ENCODE measurements around the gene ACTMAP. TPM values are rescaled to one million over a fixed set of nuclear protein-coding genes. Genes with fewer than 3 reads are reported as not detected.
"Not testable (repeated sequence)": the region's sequence is repeated elsewhere in the genome, so short reads cannot be mapped to it uniquely, and the experiment has no call there.

The ACTMAP gene
- total RNA-seq, 1 donor from 2014 or later, result 9.5 TPM

DNA sequence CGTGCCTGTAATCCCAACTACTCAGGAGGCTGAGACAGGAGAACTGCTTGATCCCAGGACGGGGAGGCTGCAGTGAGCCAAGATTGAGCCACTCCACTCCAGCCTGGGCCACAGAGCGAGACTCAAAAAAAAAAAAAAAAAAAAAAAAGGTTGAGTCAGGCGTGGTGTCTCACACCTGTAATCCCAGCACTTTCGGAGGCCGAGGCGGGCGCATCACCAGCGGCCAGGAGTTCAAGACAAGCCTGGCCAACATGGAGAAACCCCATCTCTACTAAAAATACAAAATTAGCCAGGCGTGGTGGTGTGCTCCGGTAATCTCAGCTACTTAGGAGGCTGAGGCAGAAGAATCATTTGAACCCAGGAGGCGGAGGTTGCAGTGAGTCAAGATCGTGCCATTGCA lies 16.1 kb upstream of the ACTMAP start:
- H3K27ac Mint-ChIP-seq; DNase-seq (ENCODE audit: low spot score); H3K27me3 Mint-ChIP-seq (ENCODE audit: insufficient read depth); H3K9me3 Mint-ChIP-seq; intact Hi-C loops (cut with micrococcal nuclease); H3K4me3 Mint-ChIP-seq: not testable (repeated sequence)
- H3K4me1 Mint-ChIP-seq (ENCODE audit: low read depth), result peaks cover 50% of the 10 kb centered on the region
- H3K36me3 Mint-ChIP-seq (ENCODE audit: low read depth), result peaks cover 54% of the 10 kb centered on the region

DNA sequence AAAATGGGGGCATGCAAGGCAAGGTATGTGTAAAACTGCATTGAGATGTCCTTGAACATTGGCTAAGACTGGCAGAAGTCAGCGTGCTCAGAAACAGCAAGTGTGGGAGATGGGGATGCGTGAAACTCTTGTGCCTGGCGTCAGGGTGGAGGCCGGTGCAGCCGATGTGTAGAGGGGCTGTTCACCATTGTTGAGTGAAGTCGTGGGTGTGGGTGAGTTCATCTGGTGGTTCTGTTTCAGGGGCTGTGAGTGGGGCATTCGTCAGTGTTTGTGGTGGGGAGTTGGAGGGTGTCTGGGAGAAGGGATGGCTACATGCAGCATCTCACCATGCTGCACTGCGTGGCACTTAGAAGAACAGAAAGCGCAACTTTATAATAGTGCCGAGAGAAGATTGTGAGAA lies 13.7 kb upstream of the ACTMAP start:
- no peak for DNase-seq (ENCODE audit: low spot score)
- Mint-ChIP-seq H3K36me3 (ENCODE audit: low read depth) (peaks cover 57% of the 10 kb centered on the region), H3K4me1 (ENCODE audit: low read depth) (peaks cover 48% of the 10 kb centered on the region), H3K27ac (peak overlapping the region; percentile 62), H3K4me3 (no peak overlapping the region), H3K27me3 (ENCODE audit: insufficient read depth) (no peaks in the 10 kb centered on the region), H3K9me3 (no peaks in the 10 kb centered on the region)
- intact Hi-C loops (cut with micrococcal nuclease), result no loop called here

DNA sequence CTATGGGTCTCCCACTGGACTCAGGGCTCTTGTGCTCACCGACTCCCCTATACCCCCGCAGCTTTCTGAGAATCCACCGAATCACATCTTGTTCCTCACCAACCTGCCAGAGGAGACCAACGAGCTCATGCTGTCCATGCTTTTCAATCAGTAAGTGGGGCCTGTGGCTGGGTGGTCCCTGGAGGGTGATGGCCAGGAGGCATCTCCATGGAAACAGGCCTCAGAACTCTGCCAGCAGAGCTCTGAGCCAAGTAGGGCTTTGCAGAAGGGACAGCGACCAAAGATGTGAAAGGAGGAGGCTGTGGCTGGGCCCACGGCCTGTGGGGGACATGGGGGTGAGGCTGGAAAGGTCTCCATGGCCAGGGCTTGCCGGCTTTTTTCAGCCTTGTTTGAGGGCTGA lies 13.2 kb upstream of the ACTMAP start:
- peak overlapping the region; percentile 10 for H3K27ac Mint-ChIP-seq
- no peaks in the 10 kb centered on the region for H3K27me3 Mint-ChIP-seq (ENCODE audit: insufficient read depth)
- DNase-seq (ENCODE audit: low spot score), result no peak
- no peaks in the 10 kb centered on the region for H3K9me3 Mint-ChIP-seq
- H3K4me3 Mint-ChIP-seq, result no peak overlapping the region
- peaks cover 56% of the 10 kb centered on the region for H3K36me3 Mint-ChIP-seq (ENCODE audit: low read depth)
- intact Hi-C loops (cut with micrococcal nuclease), result no loop called here
- peaks cover 49% of the 10 kb centered on the region for H3K4me1 Mint-ChIP-seq (ENCODE audit: low read depth)

DNA sequence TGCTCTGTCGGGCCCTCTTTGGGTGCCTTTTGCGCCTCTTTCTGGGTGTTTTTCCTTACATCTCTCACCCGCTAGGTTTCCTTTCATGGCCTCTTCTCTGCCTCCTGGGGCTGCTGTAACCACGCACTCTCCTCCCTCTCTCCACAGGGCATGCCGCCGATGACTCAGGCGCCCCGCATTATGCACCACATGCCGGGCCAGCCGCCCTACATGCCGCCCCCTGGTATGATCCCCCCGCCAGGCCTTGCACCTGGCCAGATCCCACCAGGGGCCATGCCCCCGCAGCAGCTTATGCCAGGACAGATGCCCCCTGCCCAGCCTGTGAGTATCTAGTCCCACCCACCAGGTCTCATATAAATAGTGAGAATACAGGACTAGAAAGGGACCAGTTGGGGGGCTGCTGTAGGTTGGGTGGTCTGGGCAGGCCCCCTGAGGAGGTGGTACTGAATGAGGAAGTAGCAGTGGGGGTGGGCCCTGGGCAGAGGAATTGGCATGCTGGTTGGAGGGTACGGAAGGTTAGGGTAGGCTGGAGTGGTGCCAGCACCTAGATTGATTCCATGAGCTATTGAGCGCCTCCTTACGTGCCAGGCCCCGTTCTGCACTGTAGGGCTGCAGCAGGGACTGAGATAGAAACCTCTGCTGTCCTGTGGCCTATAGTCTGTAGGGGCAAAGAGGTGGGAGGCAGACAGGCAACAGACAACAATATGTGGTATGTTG lies 12.6 kb upstream of the ACTMAP start:
- Mint-ChIP-seq H3K9me3 (no peaks in the 10 kb centered on the region), H3K27ac (no peak overlapping the region), H3K4me3 (peak overlapping the region; percentile 15), H3K36me3 (ENCODE audit: low read depth) (peaks cover 61% of the 10 kb centered on the region), H3K27me3 (ENCODE audit: insufficient read depth) (no peaks in the 10 kb centered on the region), H3K4me1 (ENCODE audit: low read depth) (peaks cover 54% of the 10 kb centered on the region)
- intact Hi-C loops (cut with micrococcal nuclease), result no loop called here
- DNase-seq (ENCODE audit: low spot score), result no peak

DNA sequence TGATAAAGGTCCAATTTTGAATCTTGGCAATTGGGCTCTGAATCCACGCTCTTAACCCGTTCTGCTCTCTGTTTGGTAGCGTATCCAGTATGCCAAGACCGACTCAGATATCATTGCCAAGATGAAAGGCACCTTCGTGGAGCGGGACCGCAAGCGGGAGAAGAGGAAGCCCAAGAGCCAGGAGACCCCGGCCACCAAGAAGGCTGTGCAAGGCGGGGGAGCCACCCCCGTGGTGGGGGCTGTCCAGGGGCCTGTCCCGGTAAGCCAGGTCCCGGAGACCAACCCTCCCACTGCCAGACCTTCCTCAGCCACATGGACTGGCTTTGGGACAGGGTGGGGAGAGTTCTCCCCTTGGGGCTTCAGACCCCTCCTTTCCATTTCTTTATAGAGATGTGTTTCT lies 9.1 kb upstream of the ACTMAP start:
- Mint-ChIP-seq H3K9me3 (no peaks in the 10 kb centered on the region), H3K27ac (no peak overlapping the region), H3K4me1 (ENCODE audit: low read depth) (peaks cover 66% of the 10 kb centered on the region)

DNA sequence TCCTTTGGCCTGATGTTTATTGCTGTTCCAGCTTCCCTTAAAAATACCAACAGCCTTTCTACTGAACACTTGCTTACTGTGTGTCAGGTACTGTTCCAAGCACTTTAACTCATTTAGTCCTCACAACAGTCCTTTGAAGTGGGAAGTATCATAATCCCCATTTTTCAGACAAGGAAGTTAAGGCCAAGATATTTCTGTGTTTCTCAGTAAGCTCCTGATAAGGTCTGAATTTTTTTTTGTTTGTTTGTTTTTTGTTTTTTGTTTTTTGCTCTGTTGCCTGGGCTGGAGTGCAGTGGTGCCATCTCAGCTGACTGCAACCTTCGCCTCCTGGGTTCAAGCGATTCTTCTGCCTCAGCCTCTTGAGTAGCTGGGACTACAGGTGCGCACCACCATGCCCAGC lies 8.2 kb upstream of the ACTMAP start:
- intact Hi-C loops (cut with micrococcal nuclease), result loop anchor here (10.0 kb wide), 1 partner anchor 474 kb away; the partner anchor contains the start of gene AKT2
- H3K9me3 Mint-ChIP-seq, result no peaks in the 10 kb centered on the region
- no peaks in the 10 kb centered on the region for H3K27me3 Mint-ChIP-seq (ENCODE audit: insufficient read depth)
- peak overlapping the region; percentile 23 for H3K4me3 Mint-ChIP-seq
- H3K4me1 Mint-ChIP-seq (ENCODE audit: low read depth), result peaks cover 60% of the 10 kb centered on the region
- H3K27ac Mint-ChIP-seq, result peak overlapping the region; percentile 15
- H3K36me3 Mint-ChIP-seq (ENCODE audit: low read depth), result peaks cover 68% of the 10 kb centered on the region
- no peak for DNase-seq (ENCODE audit: low spot score)

More for the DNA sequence above, 9.1 kb upstream of the ACTMAP start:
- H3K4me3 Mint-ChIP-seq, result no peak overlapping the region
- H3K36me3 Mint-ChIP-seq (ENCODE audit: low read depth), result peaks cover 74% of the 10 kb centered on the region
- intact Hi-C loops (cut with micrococcal nuclease), result loop anchor here (10.0 kb wide), 1 partner anchor 475 kb away; the partner anchor contains the start of gene AKT2
- no peak for DNase-seq (ENCODE audit: low spot score)
- no peaks in the 10 kb centered on the region for H3K27me3 Mint-ChIP-seq (ENCODE audit: insufficient read depth)

DNA sequence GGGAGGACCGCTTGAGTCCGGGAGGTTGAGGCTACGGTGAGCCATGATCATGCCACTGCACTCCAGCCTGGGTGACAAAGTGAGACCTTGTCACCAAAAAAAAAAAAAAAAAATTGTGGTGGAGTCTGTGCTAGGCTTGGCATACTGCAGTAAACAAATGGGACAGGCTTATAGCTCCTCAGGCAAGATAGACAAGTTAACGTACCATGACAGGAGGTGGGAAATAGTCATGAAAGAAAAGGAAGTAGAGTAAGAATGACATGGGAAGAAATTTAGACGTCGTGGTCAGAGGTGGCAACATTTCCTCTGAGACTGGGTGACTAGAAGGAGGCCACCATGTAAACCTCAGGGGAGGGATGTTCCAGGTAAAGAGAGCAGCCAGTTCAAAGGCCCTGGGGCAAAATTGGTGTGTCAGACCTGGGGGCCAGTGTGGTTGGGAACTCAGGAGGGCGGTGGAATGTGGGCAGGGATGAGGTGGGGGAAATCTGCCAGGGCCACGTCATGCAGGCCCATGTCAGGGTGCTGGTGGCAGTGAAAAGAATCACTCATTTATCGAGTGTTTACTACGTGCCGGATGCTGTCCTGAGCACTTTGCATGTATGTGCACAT lies 6.3 kb upstream of the ACTMAP start:
- Mint-ChIP-seq H3K9me3 (no peaks in the 10 kb centered on the region), H3K4me3 (peak overlapping the region; percentile 69), H3K4me1 (ENCODE audit: low read depth) (peaks cover 51% of the 10 kb centered on the region), H3K36me3 (ENCODE audit: low read depth) (peaks cover 66% of the 10 kb centered on the region), H3K27ac (peak overlapping the region; percentile 85), H3K27me3 (ENCODE audit: insufficient read depth) (no peaks in the 10 kb centered on the region)
- intact Hi-C loops (cut with micrococcal nuclease), result loop anchor here (10.0 kb wide), 1 partner anchor 472 kb away; the partner anchor contains the start of gene AKT2
- no peak for DNase-seq (ENCODE audit: low spot score)

DNA sequence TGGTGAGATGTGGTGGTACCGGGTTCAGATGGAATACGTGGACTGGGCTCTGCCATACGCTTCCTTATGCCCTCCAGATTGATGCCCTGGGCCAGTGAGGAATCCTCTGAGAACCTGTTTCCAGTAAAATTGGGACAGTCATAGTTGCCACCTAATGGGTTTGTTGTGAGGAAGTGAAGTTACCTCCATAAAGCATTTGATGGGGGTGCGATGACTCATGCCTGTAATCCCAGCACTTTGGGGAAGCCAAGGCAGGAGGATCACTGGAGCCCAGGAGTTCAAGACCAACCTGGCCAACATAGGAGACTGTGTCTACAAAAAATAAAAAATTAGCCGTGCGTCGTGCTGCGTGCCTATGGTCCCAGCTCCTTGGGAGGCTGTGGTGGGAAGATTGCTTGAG lies 5.5 kb upstream of the ACTMAP start:
- no peak for DNase-seq (ENCODE audit: low spot score)
- peaks cover 67% of the 10 kb centered on the region for H3K36me3 Mint-ChIP-seq (ENCODE audit: low read depth)
- H3K4me3 Mint-ChIP-seq, result peak overlapping the region; percentile 65
- H3K4me1 Mint-ChIP-seq (ENCODE audit: low read depth), result peaks cover 51% of the 10 kb centered on the region
- intact Hi-C loops (cut with micrococcal nuclease), result loop anchor here (1.0 to 10.0 kb wide), 3 partner anchors 22 to 471 kb away; partner anchors contain the start of gene AKT2
- no peaks in the 10 kb centered on the region for H3K27me3 Mint-ChIP-seq (ENCODE audit: insufficient read depth)
- no peaks in the 10 kb centered on the region for H3K9me3 Mint-ChIP-seq
- H3K27ac Mint-ChIP-seq, result peak overlapping the region; percentile 85

DNA sequence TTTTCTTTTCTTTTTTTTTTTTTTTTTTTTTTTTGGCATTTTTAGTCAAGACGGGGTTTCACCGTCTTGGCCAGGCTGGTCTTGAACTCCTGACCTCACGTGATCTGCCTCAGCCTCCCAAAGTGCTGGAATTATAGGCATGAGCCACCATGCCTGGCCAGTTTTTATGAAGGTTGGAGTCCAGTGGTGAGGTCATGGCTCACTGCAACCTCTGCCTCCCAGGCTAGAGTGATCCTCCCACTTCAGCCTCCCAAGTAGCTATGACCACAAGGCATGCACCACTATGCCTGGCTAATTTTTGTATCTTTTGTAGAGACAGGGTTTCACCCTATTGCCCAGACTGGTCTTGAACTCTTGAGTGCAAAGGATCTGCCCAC lies 5.0 kb upstream of the ACTMAP start:
- intact Hi-C loops (cut with micrococcal nuclease), result loop anchor here (1.0 to 10.0 kb wide), 3 partner anchors 22 to 470 kb away; partner anchors contain the start of gene AKT2
- no peak for DNase-seq (ENCODE audit: low spot score)
- Mint-ChIP-seq H3K27me3 (ENCODE audit: insufficient read depth) (no peaks in the 10 kb centered on the region), H3K9me3 (no peaks in the 10 kb centered on the region), H3K27ac (peak overlapping the region; percentile 85), H3K4me1 (ENCODE audit: low read depth) (peaks cover 51% of the 10 kb centered on the region), H3K4me3 (peak overlapping the region; percentile 65), H3K36me3 (ENCODE audit: low read depth) (peaks cover 62% of the 10 kb centered on the region)

DNA sequence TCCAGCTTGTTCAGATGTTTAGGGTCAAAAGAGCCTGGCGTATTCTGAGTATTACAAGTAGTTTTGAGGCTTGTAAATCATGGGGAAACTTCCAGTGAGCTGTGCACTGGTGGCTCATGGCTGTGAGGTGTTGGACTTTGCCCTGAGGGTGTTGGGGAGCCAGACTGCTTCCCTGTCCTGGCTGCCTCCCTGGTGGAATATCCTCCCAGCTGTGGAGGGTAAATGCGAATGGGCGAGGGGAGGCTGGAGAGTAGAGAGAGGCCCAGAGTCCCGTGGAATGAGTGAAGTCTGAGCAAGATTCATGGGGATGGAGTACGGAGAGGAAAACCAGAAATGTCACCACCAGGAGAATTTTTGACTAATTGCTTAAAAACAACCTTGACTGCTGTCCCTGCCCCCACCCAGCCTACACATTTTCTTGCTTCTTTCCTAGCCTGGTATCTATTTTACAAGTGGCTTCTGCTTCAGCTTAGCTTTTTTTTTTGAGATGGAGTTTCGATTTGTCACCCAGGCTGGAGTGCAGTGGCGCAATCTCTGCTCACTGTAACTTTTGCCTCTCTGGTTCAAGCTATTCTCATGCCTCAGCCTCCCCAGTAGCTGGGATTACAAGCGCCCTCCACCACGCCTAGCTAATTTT lies 4.5 kb upstream of the ACTMAP start:
- Mint-ChIP-seq H3K36me3 (ENCODE audit: low read depth) (peaks cover 58% of the 10 kb centered on the region), H3K4me1 (ENCODE audit: low read depth) (peaks cover 53% of the 10 kb centered on the region), H3K9me3 (no peaks in the 10 kb centered on the region), H3K27ac (peak overlapping the region; percentile 90), H3K4me3 (peak overlapping the region; percentile 87), H3K27me3 (ENCODE audit: insufficient read depth) (no peaks in the 10 kb centered on the region)
- DNase-seq (ENCODE audit: low spot score), result no peak
- intact Hi-C loops (cut with micrococcal nuclease), result loop anchor here (1.0 to 10.0 kb wide), 3 partner anchors 23 to 470 kb away; partner anchors contain the start of gene AKT2

DNA sequence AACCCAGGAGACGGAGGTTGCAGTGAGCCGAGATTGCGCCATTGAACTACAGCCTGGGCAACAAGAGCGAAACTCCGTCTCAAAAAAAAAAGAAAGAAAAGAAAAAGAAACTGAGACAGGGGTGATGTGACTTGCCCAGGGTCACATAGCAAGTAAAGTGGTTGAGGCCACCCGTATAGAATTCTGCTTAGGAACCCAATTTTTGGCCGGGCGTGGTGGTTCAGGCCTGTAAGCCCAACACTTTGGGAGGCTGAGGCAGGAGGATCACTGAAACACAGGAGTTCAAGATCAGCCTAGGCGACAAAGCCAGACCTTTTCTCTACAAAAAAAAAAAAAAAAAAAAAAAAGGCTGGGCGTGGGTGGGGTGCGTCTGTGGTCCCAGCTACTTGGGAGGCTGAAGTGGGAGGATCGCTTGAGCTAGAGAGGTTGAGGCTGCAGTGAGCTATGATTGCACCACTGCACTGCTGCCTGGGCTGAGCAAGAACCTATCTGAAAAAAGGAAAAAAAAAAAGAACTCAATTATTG lies 2.0 kb upstream of the ACTMAP start:
- peaks cover 46% of the 10 kb centered on the region for H3K36me3 Mint-ChIP-seq (ENCODE audit: low read depth)
- intact Hi-C loops (cut with micrococcal nuclease), result loop anchor here (10.0 kb wide), 1 partner anchor 468 kb away; the partner anchor contains the start of gene AKT2
- no peaks in the 10 kb centered on the region for H3K9me3 Mint-ChIP-seq
- peak overlapping the region; percentile 99 for H3K27ac Mint-ChIP-seq
- DNase-seq (ENCODE audit: low spot score), result no peak
- H3K4me3 Mint-ChIP-seq, result peak overlapping the region; percentile 99
- peaks cover 47% of the 10 kb centered on the region for H3K4me1 Mint-ChIP-seq (ENCODE audit: low read depth)
- H3K27me3 Mint-ChIP-seq (ENCODE audit: insufficient read depth), result no peaks in the 10 kb centered on the region

DNA sequence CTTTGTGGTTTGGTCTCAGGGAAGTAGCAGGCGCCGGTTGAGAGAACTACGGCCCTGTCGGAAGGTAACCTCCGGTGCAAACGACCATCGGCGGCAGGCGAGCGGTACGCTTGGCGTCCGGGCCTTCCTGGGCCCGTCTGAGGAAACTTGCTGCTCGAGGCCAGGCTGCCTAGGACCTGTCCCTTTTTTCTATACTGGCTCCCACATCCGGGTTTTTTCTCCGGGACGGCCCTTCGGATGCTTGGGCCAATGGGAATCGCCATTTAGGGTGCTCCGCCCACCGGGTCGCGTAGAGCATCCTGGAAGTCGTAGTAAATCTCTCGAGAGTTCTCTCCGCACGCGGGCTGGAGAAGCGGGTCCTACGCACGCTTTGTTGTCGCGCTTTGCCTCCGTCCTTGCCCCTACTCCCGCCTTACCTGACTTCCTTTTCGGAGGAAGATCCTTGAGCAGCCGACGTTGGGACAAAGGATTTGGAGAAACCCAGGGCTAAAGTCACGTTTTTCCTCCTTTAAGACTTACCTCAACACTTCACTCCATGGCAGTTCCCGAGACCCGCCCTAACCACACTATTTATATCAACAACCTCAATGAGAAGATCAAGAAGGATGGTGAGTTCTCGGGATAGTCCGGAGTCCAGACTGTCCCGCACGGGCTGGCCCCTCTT lies 729 bp upstream of the ACTMAP start, which contains the start of gene SNRPA:
TSS of gene SNRPA (plus strand) at position 330 of the 664 bp plus-strand sequence. CDS start at position 536, 206 bp downstream.
- DNase-seq (ENCODE audit: low spot score), result peak; percentile 95
- Mint-ChIP-seq H3K27ac (peak within 1 kb of the TSS; percentile 99), H3K9me3 (no peaks in the 10 kb centered on the region), H3K36me3 (ENCODE audit: low read depth) (peaks cover 34% of the 10 kb centered on the region), H3K4me3 (peak within 1 kb of the TSS; percentile 99), H3K27me3 (ENCODE audit: insufficient read depth) (no peaks in the 10 kb centered on the region), H3K4me1 (ENCODE audit: low read depth) (peaks cover 34% of the 10 kb centered on the region)
- intact Hi-C loops (cut with micrococcal nuclease), result loop anchor here (1.0 to 10.0 kb wide), 13 partner anchors 26 to 688 kb away; partner anchors contain the start of genes AKT2, COQ8B, DMAC2 and NUMBL
